ENCODE measurements around the gene DHRS7C.
"Not testable (repeated sequence)": the region's sequence is repeated elsewhere in the genome, so short reads cannot be mapped to it uniquely, and the experiment has no call there.

DHRS7C gene

GRCh38 chr17:9810100-9810949 is 18.9 kb upstream of the DHRS7C start:
- DNase-seq: no peak

GRCh38 chr17:9809409-9809808 is 18.0 kb upstream of the DHRS7C start:
- DNase-seq: no peak

DNA sequence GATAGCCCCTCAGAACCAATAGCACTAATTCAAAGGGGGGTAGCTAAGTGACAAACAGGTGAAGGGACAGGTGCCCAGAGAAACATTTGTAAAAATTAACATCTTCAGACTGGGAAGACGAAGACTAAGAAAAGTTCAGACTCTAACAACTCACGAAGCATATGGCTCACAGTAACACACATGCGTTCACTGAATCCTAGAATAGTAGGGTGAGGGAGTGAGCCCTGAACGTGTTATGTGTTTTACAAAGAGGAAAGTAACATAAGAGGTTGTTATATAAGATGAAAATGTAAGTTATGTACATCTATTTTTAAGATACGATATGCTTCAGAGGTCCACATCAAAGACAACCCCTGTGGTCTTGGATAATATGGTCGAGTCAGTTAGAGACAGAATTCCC is 15.3 kb upstream of the DHRS7C start:
- DNase-seq: no peak

DNA sequence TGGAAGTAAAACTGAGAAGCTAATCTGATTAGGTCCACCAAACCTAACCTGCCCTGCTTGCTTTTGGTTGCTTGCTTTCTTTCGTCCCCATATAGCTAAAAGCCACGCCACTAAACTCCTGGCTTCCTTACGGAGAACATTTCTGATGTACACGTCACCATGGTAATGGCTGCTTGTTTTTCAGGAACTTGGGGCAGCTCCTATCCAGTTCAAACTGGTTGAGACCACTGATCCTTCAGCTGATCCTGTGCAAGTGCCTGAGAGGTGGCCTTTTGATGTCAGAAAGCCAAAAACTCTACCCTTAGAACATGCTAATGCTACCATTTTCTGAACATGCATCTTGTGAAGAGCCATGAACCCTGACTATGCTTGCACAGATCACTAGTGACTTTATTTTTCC is 14.4 kb upstream of the DHRS7C start:
- no peak for DNase-seq

DNA sequence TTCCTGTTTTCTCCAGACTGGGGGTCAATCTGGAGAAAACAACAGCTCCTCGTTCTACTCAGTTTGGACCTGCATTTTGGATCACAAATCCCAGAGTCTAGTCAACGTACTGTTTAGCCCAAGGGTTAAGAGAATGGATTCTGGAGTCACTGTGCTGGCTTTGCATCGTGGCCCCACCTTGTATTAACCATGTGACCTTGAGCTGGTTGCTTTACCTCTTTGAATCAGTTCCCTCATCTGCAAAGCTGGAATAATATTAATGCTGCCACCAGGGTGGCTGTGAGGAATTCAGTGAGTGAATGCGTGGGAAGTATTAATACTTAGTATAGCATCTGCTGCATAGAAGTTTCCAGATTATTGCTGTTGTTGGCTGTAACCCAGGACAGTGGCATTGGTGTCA is 11.3 kb upstream of the DHRS7C start:
- DNase-seq: no peak

GRCh38 chr17:9802294-9802693 is 10.9 kb upstream of the DHRS7C start:
- DNase-seq: no peak

GRCh38 chr17:9801505-9801904 is 10.1 kb upstream of the DHRS7C start:
- DNase-seq: no peak

GRCh38 chr17:9798724-9799123 is 7.3 kb upstream of the DHRS7C start:
- DNase-seq: no peak

DNA sequence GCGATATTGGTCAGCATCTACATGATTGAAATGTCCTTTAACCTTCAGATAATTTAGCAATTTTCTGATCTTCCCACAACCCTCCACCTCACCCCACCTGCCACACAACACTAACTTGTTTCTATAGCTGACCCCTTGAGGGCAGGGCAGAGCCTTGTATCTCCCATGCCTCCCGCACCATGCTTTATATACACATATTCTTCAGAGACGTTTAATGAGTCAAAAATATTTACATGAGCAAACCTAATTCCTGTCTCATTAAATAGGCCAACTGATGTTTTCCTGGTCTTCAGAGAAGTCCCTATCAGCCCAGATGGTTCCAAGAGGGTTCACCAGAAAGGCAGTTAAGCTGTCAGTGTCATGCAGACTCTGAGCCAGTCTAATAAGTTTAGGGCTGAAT is 6.6 kb upstream of the DHRS7C start:
- DNase-seq: no peak

DNA sequence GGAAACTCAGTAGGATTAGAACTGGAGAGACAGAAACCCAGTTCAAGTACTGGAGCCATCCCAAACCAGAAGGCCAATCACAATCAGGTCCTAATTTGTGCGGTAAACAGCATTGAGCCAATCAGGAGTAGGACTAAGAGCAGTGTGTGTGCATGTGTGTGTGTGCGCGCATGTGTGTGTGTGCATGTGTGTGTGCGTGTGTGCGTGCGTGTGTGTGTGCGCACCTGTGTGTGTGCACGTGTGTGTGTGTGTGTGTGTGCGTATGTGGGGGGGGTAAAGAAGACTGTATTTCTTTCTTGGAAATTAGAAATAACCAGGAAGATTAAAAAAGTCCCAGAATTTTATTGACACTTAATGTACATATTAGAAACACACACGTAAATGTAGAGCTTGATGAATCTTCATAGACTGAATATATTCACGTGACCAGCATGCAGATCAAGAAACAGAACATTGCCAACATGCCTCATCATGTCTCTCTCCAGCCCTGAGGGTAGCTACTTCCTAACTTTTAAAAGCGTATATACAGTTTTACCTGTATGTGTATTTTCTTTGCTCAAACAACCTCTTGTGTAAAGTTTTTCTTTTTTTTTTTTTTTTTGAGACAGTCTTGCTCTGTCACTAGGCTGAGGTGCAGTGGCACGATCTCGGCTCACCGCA is 919 bp upstream of the DHRS7C start:
- no peak for DNase-seq

- DNase-seq: no peak
Observed at GRCh38 chr17:9790316-9790715, 1.1 kb downstream of the DHRS7C start.

- DNase-seq: no peak
Observed at GRCh38 chr17:9788601-9789000, 2.8 kb downstream of the DHRS7C start.

DNA sequence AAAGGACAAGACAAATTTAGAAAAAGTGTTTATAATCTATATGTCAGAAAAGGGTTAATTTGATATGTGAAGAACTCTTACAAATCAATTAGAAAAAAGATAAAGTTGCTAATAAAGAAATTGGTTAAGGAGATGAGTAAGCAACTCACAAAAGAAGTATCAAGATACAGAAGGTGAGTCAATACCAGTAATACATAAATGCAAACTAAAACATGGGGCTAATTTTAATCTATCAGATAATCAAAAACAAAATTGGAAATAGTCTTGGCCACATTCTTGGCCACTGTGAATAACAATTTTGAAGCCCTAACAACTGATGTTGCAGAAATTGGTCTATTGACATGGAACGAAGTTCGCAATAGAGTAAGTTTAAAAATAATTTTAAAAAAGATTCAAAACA is 6.8 kb downstream of the DHRS7C start:
- DNase-seq: no peak

DNA sequence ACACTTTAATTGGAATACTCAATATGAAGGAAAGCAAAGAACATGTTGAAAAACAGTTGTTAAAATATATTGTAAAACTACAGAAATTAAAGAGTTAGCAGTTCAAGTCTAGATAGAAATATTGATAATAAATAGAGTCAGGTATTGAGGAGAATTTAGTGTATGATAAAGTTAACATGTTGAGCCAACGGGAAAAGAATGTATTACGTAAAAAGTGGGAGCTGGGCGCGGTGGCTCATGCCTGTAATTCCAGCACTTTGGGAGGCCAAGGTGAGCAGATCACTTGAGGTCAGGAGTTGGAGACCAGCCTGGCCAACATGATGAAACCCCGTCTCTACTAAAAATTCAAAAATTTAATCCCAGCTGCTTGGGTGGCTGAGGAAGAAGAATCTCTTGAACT is 7.9 kb downstream of the DHRS7C start:
- DNase-seq: not testable (repeated sequence)

DNA sequence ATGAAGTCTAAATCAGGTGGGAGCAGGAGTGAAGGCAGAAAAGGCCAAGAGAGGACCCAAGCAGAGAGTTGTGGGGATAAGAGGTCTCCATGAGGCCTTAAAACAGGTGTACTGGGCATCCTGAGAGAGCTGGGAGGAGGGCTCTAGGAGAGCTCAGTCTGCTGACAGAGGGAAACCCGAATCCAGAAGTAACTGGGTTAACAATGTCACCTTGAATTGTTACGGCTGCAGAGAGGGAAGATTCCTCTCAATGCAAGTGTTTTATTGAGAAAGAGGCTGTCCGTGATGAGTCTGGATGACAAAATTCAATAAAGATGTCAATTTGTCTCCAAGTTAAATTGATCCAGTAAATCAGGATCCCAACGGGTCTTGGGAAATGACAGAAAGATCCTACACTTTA is 8.3 kb downstream of the DHRS7C start:
- DNase-seq: no peak

DNA sequence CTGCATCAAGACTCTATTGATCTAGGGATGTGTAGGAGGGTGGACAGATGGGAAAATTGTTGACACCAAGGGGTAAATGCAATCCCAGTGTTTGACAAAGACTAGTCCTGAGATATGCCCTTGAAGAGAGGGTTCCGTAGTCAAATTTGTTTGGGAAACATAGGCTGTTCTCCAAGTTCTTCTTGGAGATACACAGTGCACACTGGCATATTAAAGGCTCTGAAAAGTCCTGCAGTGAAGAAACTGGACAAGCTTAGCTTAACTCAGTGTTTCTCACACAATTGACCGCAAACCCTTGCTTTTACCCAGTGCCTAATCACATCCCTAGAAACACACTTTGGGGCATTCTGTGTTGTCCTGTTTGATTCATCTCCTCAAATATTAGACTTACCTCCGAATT is 10.8 kb downstream of the DHRS7C start:
- no peak for DNase-seq

DNA sequence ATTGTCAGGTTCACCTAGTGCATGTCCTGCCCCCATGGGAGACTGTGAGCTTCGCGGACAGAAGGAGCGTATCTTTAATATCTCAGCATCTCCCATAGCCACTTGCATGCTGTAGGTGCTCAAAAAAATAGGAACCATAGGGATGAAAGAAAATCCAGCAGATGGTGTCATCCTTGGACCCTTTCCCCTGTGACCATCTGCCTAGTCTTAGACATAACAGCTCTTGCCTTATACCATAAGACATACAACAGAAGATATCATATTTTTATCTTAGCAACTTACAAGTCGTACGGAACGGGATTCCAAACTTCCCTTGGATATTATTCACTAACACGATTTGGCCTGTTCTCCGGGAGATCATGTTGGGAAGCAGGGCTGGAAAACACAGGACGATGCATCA is 14.5 kb downstream of the DHRS7C start:
- no peak for DNase-seq

DNA sequence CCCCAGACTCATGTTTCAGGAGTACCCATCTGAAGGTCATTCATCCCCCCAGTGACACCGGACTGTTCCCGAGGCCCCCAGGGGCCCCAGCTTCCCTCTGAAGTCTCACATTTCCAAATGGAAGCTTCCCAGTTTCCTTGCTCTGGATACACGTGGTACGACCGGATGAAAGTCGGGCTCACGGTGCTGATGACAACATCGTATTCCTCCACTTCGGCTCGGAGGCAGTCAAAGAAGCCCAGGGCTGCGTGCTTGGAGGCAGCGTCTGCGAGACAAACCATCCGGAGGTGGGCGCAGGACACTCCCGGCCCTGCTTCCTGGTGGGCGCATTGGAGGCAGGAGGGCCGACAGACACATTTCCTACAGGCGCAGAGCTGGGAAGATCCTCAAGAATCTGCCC is 18.7 kb downstream of the DHRS7C start:
- no peak for DNase-seq

DNA sequence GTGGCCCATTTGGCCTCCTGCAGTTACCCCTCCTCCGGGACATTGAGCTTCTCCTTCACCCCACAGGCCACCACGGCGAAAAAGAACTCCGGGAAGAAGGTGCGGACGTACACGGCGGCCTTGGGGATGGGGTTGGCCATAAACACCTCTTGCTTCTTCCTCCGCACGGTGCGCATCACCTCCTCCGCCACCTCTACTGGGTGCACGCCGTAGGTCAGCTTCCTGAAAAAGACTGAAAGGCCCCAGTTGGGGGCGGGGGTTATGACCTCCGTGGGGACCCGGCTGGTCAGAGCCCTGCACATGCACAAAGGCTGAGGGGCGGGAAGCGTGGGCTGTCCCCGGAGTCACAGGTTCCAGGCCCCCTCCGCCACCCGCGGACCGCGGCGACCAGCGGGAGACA is 19.9 kb downstream of the DHRS7C start:
- DNase-seq: no peak

DNA sequence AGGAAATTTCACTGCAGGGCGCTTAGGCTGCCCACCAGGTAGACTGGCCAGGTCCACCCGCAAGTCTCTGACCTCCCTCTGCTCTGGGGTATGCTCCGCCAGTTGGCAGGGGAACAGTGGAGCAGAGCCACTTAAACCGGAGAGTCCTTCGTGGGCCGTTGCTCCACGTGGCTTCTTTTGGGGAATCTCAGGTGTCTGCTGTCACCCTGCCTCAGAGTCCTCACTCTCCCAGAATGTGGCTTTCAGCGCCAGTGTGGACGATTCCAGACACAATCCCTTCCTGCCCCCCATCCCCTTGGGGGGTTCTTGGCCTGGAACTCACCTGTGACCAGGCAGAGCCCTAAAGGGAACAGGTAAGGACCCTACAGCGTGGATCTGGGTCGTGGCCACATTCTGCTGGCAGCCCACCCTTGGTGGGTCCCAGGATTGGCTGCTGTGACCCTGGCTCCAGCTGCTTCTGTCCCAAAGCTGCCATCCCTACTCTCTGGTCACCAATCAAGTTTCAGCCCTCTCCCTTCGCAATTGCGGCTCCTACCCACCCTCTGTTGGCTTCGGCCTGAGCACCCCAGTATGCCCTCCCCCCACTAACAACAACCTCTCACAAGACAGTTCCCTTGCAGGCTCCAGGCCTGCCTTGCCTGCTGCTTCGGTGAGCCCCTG is 22.2 kb downstream of the DHRS7C start:
- DNase-seq: no peak

DNA sequence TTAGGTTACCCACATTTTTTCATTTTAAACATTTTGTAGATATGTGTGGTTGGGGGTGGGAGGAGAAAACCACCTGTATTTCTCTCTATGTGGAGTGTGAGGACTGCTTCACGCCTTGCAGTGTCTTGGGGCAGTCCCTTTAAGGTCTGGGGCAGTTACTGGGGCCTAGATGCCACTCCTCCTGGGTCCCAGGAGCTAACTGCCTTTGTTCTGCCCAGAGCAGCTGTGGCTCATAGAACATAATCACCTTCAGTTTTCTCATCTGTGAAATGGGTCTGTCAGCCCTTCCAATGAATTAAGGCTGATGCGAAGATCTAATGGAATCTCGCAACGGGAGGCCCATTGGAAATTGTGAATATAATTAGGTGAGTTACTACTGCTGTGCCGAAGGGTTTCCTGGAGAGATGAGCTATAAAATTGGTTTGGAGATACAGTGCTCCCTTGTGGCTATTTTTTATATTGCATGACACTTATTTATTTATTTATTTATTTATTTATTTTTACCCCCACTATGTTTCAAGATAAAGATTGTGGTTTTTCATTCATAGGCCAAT is 22.9 kb downstream of the DHRS7C start:
- DNase-seq: peak; percentile 50

GRCh38 chr17:9767432-9767991 is 23.9 kb downstream of the DHRS7C start:
- DNase-seq: no peak

DNA sequence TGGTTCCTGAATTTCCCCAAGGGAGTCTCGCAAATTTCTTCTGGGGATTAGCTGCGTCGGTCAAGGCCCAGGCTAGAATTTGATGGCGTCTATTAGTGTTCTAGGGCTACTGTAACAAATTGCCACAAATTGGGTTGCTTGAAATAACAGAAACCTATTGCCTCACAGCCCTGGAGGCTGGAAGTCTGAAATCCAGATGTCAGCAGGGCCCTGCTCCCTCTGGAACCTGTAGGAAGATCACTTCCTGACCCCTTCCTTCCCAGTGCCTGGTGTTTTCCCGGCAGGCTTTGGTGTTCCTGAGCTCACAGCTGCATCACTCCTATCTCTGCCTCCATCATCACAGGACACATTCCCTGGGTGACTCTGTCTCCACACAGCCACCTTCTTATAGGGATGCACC is 24.4 kb downstream of the DHRS7C start:
- DNase-seq: no peak

GRCh38 chr17:9765322-9765721 is 26.1 kb downstream of the DHRS7C start:
- no peak for DNase-seq

All from NCI-H510A treated with DMSO at 0.1 percent for 48 hours (cell line).